Heart left ventricle (tissue), 13 donors: Measurements from ENCODE around the gene CD72.
"Not testable (repeated sequence)": the region's sequence is repeated elsewhere in the genome, so short reads cannot be mapped to it uniquely, and the experiment has no call there.

Experiments used
- CTCF ChIP-seq, 12 donors: fragments of 200-600 bp; sonication (generic) in 4 of 12; IDR thresholded peaks; one replicate each; pipeline versions ENCODE4 v1.5.0 to v1.8.0; 2018 to 2022; ENCODE audit warnings: antibody characterized with exemption in 12 of 12, mild to moderate bottlenecking in 5 of 12
- POLR2A ChIP-seq, 2 donors: fragments of 450-650 bp; IDR thresholded peaks; one replicate each; pipeline ENCODE4 v1.6.1; 2017; ENCODE audit warnings: antibody characterized with exemption in 2 of 2, mild to moderate bottlenecking in 2 of 2, moderate library complexity in 2 of 2
- donor health status: ischemic (EF 13 %, LVEDD 7.1; RV severe dilation, severe dysfunction).
- donor health status: DM: no; HTN: yes; CAD: no.
- donor health status: DM: no; HTN: no; CAD: no.
- donor health status: ischemic (EF 25% LVEDD 6.9; RV normal size, moderate dysfunction).
- donor health status: ischemic (EF 25% LVEDD 5.7; RV mildly dilated, moderate dysfunction).
- donor health status: ischemic (EF 35%, LVEDD 5.7; RV mildly dilated, moderate dysfunction).
- donor health status: nonischemic (EF 11% LVEDD 7.7; RV severe dilation, severe dysfunction).
- donor health status: DM: yes; HTN: yes; CAD: no.
- donor health status: PGD.
- donor health status: ischemic (EF 29% LVEDD 5.4; RV normal size, mild dysfunction).
- donor health status: nonischemic (EF 23%, LVEDD 6.1; RV moderate dilation, normal function).

GRCh38 chr9:35583521-35583920 lies 34.7 kb downstream of the CD72 start:
- TF ChIP-seq CTCF, POLR2A (IDR thresholded peaks at IDR 0.05): not testable (repeated sequence)
